GM23248 (cell line): ENCODE results near the gene LRRC2. TPM values are rescaled to one million over a fixed set of nuclear protein-coding genes. Genes with fewer than 3 reads are reported as not detected.
"Not testable (repeated sequence)": the region's sequence is repeated elsewhere in the genome, so short reads cannot be mapped to it uniquely, and the experiment has no call there.

ENCODE experiments used
- DNase-seq: peaks from one replicate; pipeline ENCODE4 v3.0.0-alpha.2; 2015
- H2AFZ ChIP-seq: fragments of 200-600 bp; sonication (generic); 2 replicates; pipeline ENCODE4 v1.6.1; 2016; ENCODE audit warnings: antibody characterized with exemption
- H3F3A ChIP-seq: fragments of 200-600 bp; sonication (generic); 2 replicates; pipeline ENCODE4 v1.6.1; 2016; ENCODE audit warnings: mild to moderate bottlenecking, antibody characterized with exemption, mixed run types; ENCODE audit not compliant: insufficient read depth
- H3K27ac ChIP-seq: fragments of 200-600 bp; sonication (generic); 2 replicates; pipeline ENCODE4 v1.5.1; 2016; ENCODE audit warnings: mild to moderate bottlenecking
- H3K27me3 ChIP-seq: fragments of 200-600 bp; sonication (generic); replicated peaks from 2 replicates; pipeline ENCODE4 v1.6.1; 2016; ENCODE audit warnings: mild to moderate bottlenecking; ENCODE audit not compliant: insufficient read depth
- H3K36me3 ChIP-seq: fragments of 200-600 bp; sonication (generic); 2 replicates; pipeline ENCODE4 v1.6.1; 2016; ENCODE audit warnings: low read depth, mild to moderate bottlenecking
- H3K4me1 ChIP-seq: fragments of 200-600 bp; sonication (generic); 2 replicates; pipeline ENCODE4 v1.6.1; 2016; ENCODE audit warnings: mild to moderate bottlenecking; ENCODE audit not compliant: insufficient read depth
- H3K4me2 ChIP-seq: fragments of 200-600 bp; sonication (generic); one replicate; pipeline ENCODE4 v1.6.1; 2016; ENCODE audit warnings: mild to moderate bottlenecking; ENCODE audit not compliant: unreplicated experiment
- H3K4me3 ChIP-seq: fragments of 200-600 bp; sonication (generic); 2 replicates; pipeline ENCODE4 v1.5.1; 2016; ENCODE audit warnings: mild to moderate bottlenecking
- H3K79me2 ChIP-seq: fragments of 200-600 bp; sonication (generic); 2 replicates; pipeline ENCODE4 v1.6.1; 2016; ENCODE audit warnings: mild to moderate bottlenecking; ENCODE audit not compliant: insufficient read depth
- H3K9ac ChIP-seq: fragments of 200-600 bp; sonication (generic); 2 replicates; pipeline ENCODE4 v1.6.1; 2016; ENCODE audit warnings: mild to moderate bottlenecking
- H3K9me2 ChIP-seq: fragments of 200-600 bp; sonication (generic); 2 replicates; pipeline ENCODE4 v1.6.1; 2016; ENCODE audit warnings: mixed run types, mild to moderate bottlenecking, moderate library complexity; ENCODE audit not compliant: insufficient read depth
- H3K9me3 ChIP-seq: fragments of 200-600 bp; sonication (generic); one replicate; pipeline ENCODE4 v1.6.1; 2017; ENCODE audit warnings: low read depth
- H4K20me1 ChIP-seq: fragments of 200-600 bp; sonication (generic); 2 replicates; pipeline ENCODE4 v1.6.0; 2016; ENCODE audit not compliant: insufficient read depth
- EZH2 ChIP-seq: fragments of 200-600 bp; sonication (generic); IDR thresholded peaks from 2 replicates; pipeline ENCODE4 v1.6.1; 2018; ENCODE audit warnings: antibody characterized with exemption, mild to moderate bottlenecking; ENCODE audit not compliant: insufficient read depth, poor library complexity, severe bottlenecking
- EZH2phosphoT487 ChIP-seq: fragments of 200-600 bp; sonication (generic); IDR thresholded peaks from 2 replicates; pipeline ENCODE4 v1.6.1; 2018; ENCODE audit warnings: antibody characterized with exemption, moderate library complexity, mild to moderate bottlenecking, low read depth; ENCODE audit not compliant: insufficient read depth
- WGBS, 2 experiments: methylation state at CpG; one replicate each; pipeline ENCODE4 v1.1.6; 2015 to 2017; ENCODE audit warnings: low lambda C conversion rate in 2 of 2, low coverage in 1 of 2; ENCODE audit errors: missing lambda C conversion rate in 2 of 2; 5-methylcytosine and 5-hydroxymethylcytosine counted together
- in situ Hi-C: fragments of 300-500 bp; cut with MboI; formaldehyde crosslinking; loops from 2 replicates; pipeline ENCODE4 v1.15.0; 2020
- polyA plus RNA-seq: library from polyadenylated mRNA; unstranded; fragments of >200 nt; fragmentation: Nextera tagmentation; extraction: Ambion mirVana; gene quantifications from 2 replicates; pipeline ENCODE4 v1.2.1, GENCODE V29; 2016
- total RNA-seq: library from RNA; depleted of rRNA; stranded (reverse); fragments of >200 nt; shearing (Covaris generic); gene quantifications from 2 replicates; pipeline ENCODE4 v1.2.3, GENCODE V29; 2014

LRRC2 gene
- total and polyA plus RNA-seq, 2 experiments from 2014 or later = 10.8 to 16.7 TPM

- TF ChIP-seq EZH2 = no peak
- TF ChIP-seq EZH2phosphoT487 = no peak
- Histone ChIP-seq H3K9me3 (no peaks in the 10 kb centered on the region), H2AFZ (no peak overlapping the region), H3K9me2 (no peaks in the 10 kb centered on the region), H3K79me2 (no peaks in the 10 kb centered on the region), H3F3A (peaks cover 13% of the 10 kb centered on the region), H3K4me1 (peaks cover 26% of the 10 kb centered on the region), H3K36me3 (no peaks in the 10 kb centered on the region), H3K27ac (no peak overlapping the region), H3K27me3 (no peaks in the 10 kb centered on the region), H4K20me1 (no peaks in the 10 kb centered on the region), H3K9ac (no peak overlapping the region), H3K4me2 (peak overlapping the region; percentile 14), H3K4me3 (no peak overlapping the region)
- in situ Hi-C loops = no loop called here
- peak; percentile 32 for DNase-seq
- 80 to 81% methylated on average over 9 of the region's 9 CpGs for WGBS, 2 experiments
Measured at GRCh38 chr3:46496746-46497555, 69.2 kb downstream of the LRRC2 start.

GRCh38 chr3:46495901-46496456 lies 70.1 kb downstream of the LRRC2 start:
- peak overlapping the region; percentile 14 for H3K4me2 ChIP-seq
- H3K4me1 ChIP-seq = peaks cover 21% of the 10 kb centered on the region
- no peak for TF ChIP-seq EZH2
- TF ChIP-seq EZH2phosphoT487 = no peak
- peak overlapping the region; percentile 10; the same call in 1 of the 2 replicates for H2AFZ ChIP-seq
- WGBS, 2 experiments = 22 to 25% methylated on average over 5 of the region's 5 CpGs
- H3K36me3 ChIP-seq = no peaks in the 10 kb centered on the region
- peaks cover 15% of the 10 kb centered on the region for H3F3A ChIP-seq
- peak overlapping the region; percentile 53 for H3K27ac ChIP-seq
- peak; percentile 90 for DNase-seq
- H4K20me1 ChIP-seq = no peaks in the 10 kb centered on the region
- H3K4me3 ChIP-seq = no peak overlapping the region
- H3K9ac ChIP-seq = peak overlapping the region; percentile 43; the same call in 1 of the 2 replicates
- H3K9me3 ChIP-seq = no peaks in the 10 kb centered on the region
- no peaks in the 10 kb centered on the region for H3K9me2 ChIP-seq
- in situ Hi-C loops = no loop called here
- no peaks in the 10 kb centered on the region for H3K79me2 ChIP-seq
- H3K27me3 ChIP-seq = no peaks in the 10 kb centered on the region

- H3K9me2 ChIP-seq, H3K4me3 ChIP-seq, H3K27ac ChIP-seq, H3K79me2 ChIP-seq, H3K4me2 ChIP-seq, H4K20me1 ChIP-seq, H2AFZ ChIP-seq, H3K27me3 ChIP-seq, H3K9ac ChIP-seq, DNase-seq, in situ Hi-C loops, H3K9me3 ChIP-seq, H3K36me3 ChIP-seq: not testable (repeated sequence)
- Histone ChIP-seq H3F3A (peaks cover 20% of the 10 kb centered on the region), H3K4me1 (peaks cover 19% of the 10 kb centered on the region)
- WGBS, 2 experiments = 99 to 100% methylated on average over 5 to 18 of the region's 33 CpGs
Measured at GRCh38 chr3:46494491-46494890, 71.6 kb downstream of the LRRC2 start.

- Histone ChIP-seq H3K9me3 (no peaks in the 10 kb centered on the region), H3K27ac (no peak overlapping the region), H3K79me2 (no peaks in the 10 kb centered on the region), H3F3A (peaks cover 20% of the 10 kb centered on the region), H3K36me3 (no peaks in the 10 kb centered on the region), H4K20me1 (no peaks in the 10 kb centered on the region), H3K27me3 (no peaks in the 10 kb centered on the region), H2AFZ (no peak overlapping the region), H3K4me2 (no peak overlapping the region), H3K9me2 (no peaks in the 10 kb centered on the region), H3K4me3 (no peak overlapping the region), H3K9ac (no peak overlapping the region), H3K4me1 (peaks cover 20% of the 10 kb centered on the region)
- WGBS, 2 experiments = 90 to 91% methylated on average over 6 of the region's 6 CpGs
- DNase-seq = no peak
- in situ Hi-C loops = no loop called here
- TF ChIP-seq EZH2 = no peak
- TF ChIP-seq EZH2phosphoT487 = no peak
Measured at GRCh38 chr3:46492890-46493547, 73.1 kb downstream of the LRRC2 start.
